Measurements from ENCODE around the gene ZNF76. TPM values are rescaled to one million over a fixed set of nuclear protein-coding genes. Genes with fewer than 3 reads are reported as not detected.

Gene ZNF76
- total and polyA plus RNA-seq, 2 donors (not counting 3 experiments of a cell fraction or from before 2014, with no cell fraction given), result 27.9 to 34.6 TPM

DNA sequence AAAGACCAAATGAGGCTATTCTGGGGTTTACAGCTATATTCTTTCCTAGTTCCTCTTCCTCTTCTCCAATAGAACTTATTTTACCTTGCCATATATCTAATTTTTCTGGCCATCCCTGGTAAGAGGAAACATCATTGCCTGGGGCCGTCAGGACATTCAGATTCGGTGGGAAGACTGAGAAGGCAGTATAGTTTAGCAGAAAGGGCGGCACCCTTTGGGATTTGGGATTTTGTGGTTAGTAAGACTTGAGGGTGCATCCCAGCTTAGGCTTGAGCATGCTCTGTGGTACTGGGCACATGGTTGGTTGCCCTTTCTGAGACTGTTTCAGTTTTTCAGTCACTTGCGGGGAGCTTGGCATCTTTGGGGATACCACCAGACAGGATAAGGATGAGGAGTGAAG is 24.6 kb upstream of the ZNF76 start:
- no peak overlapping the region for H3K27ac ChIP-seq (ENCODE audit: insufficient read depth, low read depth, low read length)
- ChIA-PET POLR2A (no interaction called here), CTCF (interaction anchor here (0.8 to 1.7 kb wide), 5 partner anchors 15 to 248 kb away, joined by 3 to 5 read pairs (median 3); no protein-coding TSS in a partner anchor)
- no peaks in the 10 kb centered on the region for H3K9me3 ChIP-seq (replicated peaks; ENCODE audit: control insufficient read depth, insufficient read depth, low read length)
- BruUV-seq (replicated peaks), result no TSS peak
- no peak overlapping the region for H3K4me3 ChIP-seq (replicated peaks in 1 of 3; ENCODE audit: insufficient read depth in 1 of 3, low read depth in 1 of 3, low read length in 3 of 3)
- no peaks in the 10 kb centered on the region for H3K9me1 ChIP-seq (replicated peaks; ENCODE audit: control insufficient read depth, extremely low read depth, insufficient read depth, low read length)
- peaks cover 19% of the 10 kb centered on the region for H3K4me1 ChIP-seq (ENCODE audit: control insufficient read depth, extremely low read depth, insufficient read depth, low read length)
- H3K36me3 ChIP-seq (ENCODE audit: control insufficient read depth in 2 of 2, extremely low read depth in 1 of 2, insufficient read depth in 2 of 2, low read length in 2 of 2), result no peaks in the 10 kb centered on the region
- no peak for FAIRE-seq
- no peaks in the 10 kb centered on the region for H3K27me3 ChIP-seq (ENCODE audit: control insufficient read depth in 2 of 2, insufficient read depth in 2 of 2, low read length in 2 of 2)
- dilution Hi-C loops (cut with MboI; ENCODE audit: extremely low pct_ligation_motif_present, low sequenced_read_pairs), result no loop called here
- no peak overlapping the region for H3K9ac ChIP-seq (replicated peaks; ENCODE audit: extremely low read depth, insufficient read depth, low read length)
- no peak for DNase-seq (ENCODE audit: low read depth, low spot score)
- no peak for TF ChIP-seq GATA2 (IDR thresholded peaks at IDR 0.05; ENCODE audit: insufficient read depth, insufficient read length, low read depth, low read length)
- no peak for TF ChIP-seq FOS (IDR thresholded peaks at IDR 0.05; ENCODE audit: borderline replicate concordance, insufficient read depth, low read length)
- TF ChIP-seq EZH2 (IDR thresholded peaks at IDR 0.05; ENCODE audit: borderline replicate concordance, low read depth, low read length, severe bottlenecking), result no peak
- TF ChIP-seq JUN (IDR thresholded peaks at IDR 0.05; ENCODE audit: borderline replicate concordance, insufficient read depth, insufficient read length, low read depth), result no peak
- TF ChIP-seq MYC (IDR thresholded peaks at IDR 0.05; ENCODE audit: low read depth, low read length), result no peak
- no peak for TF ChIP-seq POLR2AphosphoS5 (IDR thresholded peaks at IDR 0.05; ENCODE audit: insufficient read depth, low read depth, low read length)
- TF ChIP-seq, protein P1, sequence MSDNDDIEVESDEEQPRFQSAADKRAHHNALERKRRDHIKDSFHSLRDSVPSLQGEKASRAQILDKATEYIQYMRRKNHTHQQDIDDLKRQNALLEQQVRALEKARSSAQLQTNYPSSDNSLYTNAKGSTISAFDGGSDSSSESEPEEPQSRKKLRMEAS (IDR thresholded peaks at IDR 0.05; ENCODE audit: insufficient read depth, insufficient read length), result no peak
- no peak for TF ChIP-seq POLR2A (IDR thresholded peaks at IDR 0.05; ENCODE audit: low read depth, low read length)
- TF ChIP-seq, protein P2, sequence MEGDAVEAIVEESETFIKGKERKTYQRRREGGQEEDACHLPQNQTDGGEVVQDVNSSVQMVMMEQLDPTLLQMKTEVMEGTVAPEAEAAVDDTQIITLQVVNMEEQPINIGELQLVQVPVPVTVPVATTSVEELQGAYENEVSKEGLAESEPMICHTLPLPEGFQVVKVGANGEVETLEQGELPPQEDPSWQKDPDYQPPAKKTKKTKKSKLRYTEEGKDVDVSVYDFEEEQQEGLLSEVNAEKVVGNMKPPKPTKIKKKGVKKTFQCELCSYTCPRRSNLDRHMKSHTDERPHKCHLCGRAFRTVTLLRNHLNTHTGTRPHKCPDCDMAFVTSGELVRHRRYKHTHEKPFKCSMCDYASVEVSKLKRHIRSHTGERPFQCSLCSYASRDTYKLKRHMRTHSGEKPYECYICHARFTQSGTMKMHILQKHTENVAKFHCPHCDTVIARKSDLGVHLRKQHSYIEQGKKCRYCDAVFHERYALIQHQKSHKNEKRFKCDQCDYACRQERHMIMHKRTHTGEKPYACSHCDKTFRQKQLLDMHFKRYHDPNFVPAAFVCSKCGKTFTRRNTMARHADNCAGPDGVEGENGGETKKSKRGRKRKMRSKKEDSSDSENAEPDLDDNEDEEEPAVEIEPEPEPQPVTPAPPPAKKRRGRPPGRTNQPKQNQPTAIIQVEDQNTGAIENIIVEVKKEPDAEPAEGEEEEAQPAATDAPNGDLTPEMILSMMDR (IDR thresholded peaks at IDR 0.05; ENCODE audit: extremely low read depth in 1 of 2, insufficient read depth in 1 of 2, low read depth in 1 of 2, low read length in 2 of 2), result no peak
- intact Hi-C loops (cut with micrococcal nuclease), result no loop called here
- no peak overlapping the region for H2AFZ ChIP-seq (ENCODE audit: low read depth, low read length)
- H3K79me2 ChIP-seq (ENCODE audit: control insufficient read depth, insufficient read depth, low read length), result no peaks in the 10 kb centered on the region
- no peaks in the 10 kb centered on the region for H4K20me1 ChIP-seq (replicated peaks; ENCODE audit: control insufficient read depth, extremely low read depth, insufficient read depth, low read length)
- no peak overlapping the region for H3K4me2 ChIP-seq (ENCODE audit: insufficient read depth, low read length)
